ENCODE measurements around the gene ELF5.

The ELF5 gene

GRCh38 chr11:34492806-34493414 is 20.7 kb downstream of the ELF5 start:
- peak; percentile 75 for DNase-seq (ENCODE audit: low spot score)

GRCh38 chr11:34490304-34490703 is 23.3 kb downstream of the ELF5 start:
- no peak for DNase-seq (ENCODE audit: low spot score)

GRCh38 chr11:34488855-34489557 is 24.6 kb downstream of the ELF5 start:
- no peak for DNase-seq (ENCODE audit: low spot score)

- no peak for DNase-seq (ENCODE audit: low spot score)
These were observed 26.2 kb downstream of the ELF5 start for GRCh38 chr11:34487430-34487829.

- no peak for DNase-seq (ENCODE audit: low spot score)
These were observed 30.3 kb downstream of the ELF5 start for GRCh38 chr11:34483106-34483874.

GRCh38 chr11:34481307-34481706 is 32.3 kb downstream of the ELF5 start:
- DNase-seq (ENCODE audit: low spot score): no peak

- DNase-seq (ENCODE audit: low spot score): no peak
These were observed 33.3 kb downstream of the ELF5 start for GRCh38 chr11:34480314-34480713.

- DNase-seq (ENCODE audit: low spot score): no peak
These were observed 34.5 kb downstream of the ELF5 start for GRCh38 chr11:34478845-34479663.

GRCh38 chr11:34476849-34477248 is 36.7 kb downstream of the ELF5 start:
- no peak for DNase-seq (ENCODE audit: low spot score)

- no peak for DNase-seq (ENCODE audit: low spot score)
These were observed 37.9 kb downstream of the ELF5 start for GRCh38 chr11:34475656-34476055.

GRCh38 chr11:34473603-34474169 is 39.9 kb downstream of the ELF5 start:
- no peak for DNase-seq (ENCODE audit: low spot score)

- DNase-seq (ENCODE audit: low spot score): peak; percentile 69
These were observed 45.3 kb downstream of the ELF5 start for GRCh38 chr11:34468209-34468841.

GRCh38 chr11:34466802-34467488 is 46.6 kb downstream of the ELF5 start:
- no peak for DNase-seq (ENCODE audit: low spot score)

GRCh38 chr11:34464591-34465051 is 49.0 kb downstream of the ELF5 start:
- no peak for DNase-seq (ENCODE audit: low spot score)

- no peak for DNase-seq (ENCODE audit: low spot score)
These were observed 52.4 kb downstream of the ELF5 start for GRCh38 chr11:34461215-34461614.

- DNase-seq (ENCODE audit: low spot score): no peak
These were observed 53.3 kb downstream of the ELF5 start for GRCh38 chr11:34460278-34460677.

- DNase-seq (ENCODE audit: low spot score): no peak
These were observed 54.0 kb downstream of the ELF5 start for GRCh38 chr11:34459507-34460162.

GRCh38 chr11:34458525-34458924 is 55.1 kb downstream of the ELF5 start:
- DNase-seq (ENCODE audit: low spot score): no peak

GRCh38 chr11:34457607-34458006 is 56.0 kb downstream of the ELF5 start:
- no peak for DNase-seq (ENCODE audit: low spot score)

All from hematopoietic multipotent progenitor cell treated with erythropoietin and hydrocortisone succinate and interleukin-3 and kit ligand, for 15 days (in vitro differentiated cells).